Right ventricle myocardium superior (tissue), 1 donor: ENCODE data around the gene C1orf87. TPM values are rescaled to one million over a fixed set of nuclear protein-coding genes. Genes with fewer than 3 reads are reported as not detected.

Experiments
- ATAC-seq: fragments of 200-7000 bp; cut with Tn5 transposase; one replicate; pipeline ENCODE4 v1.9.1; 2020; ENCODE audit warnings: mild to moderate bottlenecking; ENCODE audit not compliant: poor library complexity
- DNase-seq: peaks from one replicate; pipeline ENCODE4 v3.0.0-alpha.2; 2020
- intact Hi-C: fragments of 100-400 bp; cut with DNase I; formaldehyde crosslinking; loops from one replicate; pipeline ENCODE4 v1.11.2; 2022
- total RNA-seq: library from RNA; stranded (reverse); fragmentation: NEBNext Ultra II Directional; extraction: Animal tissue kit (Norgen Biotek cat#: 25700); gene quantifications from one replicate; pipeline ENCODE4 v1.2.1, GENCODE V29; 2021
- donor health status: DM: no; HTN: yes; CAD: no; lungs with severe emphysema.

Gene C1orf87
- total RNA-seq, 1 donor from 2014 or later, result not detected

GRCh38 chr1:60010690-60011089 is 62.9 kb downstream of the C1orf87 start:
- intact Hi-C loops, result no loop called here
- DNase-seq (no peak), ATAC-seq (no peak)

- intact Hi-C loops, result no loop called here
- DNase-seq (no peak), ATAC-seq (no peak)
Observed at GRCh38 chr1:60008500-60008899, 65.1 kb downstream of the C1orf87 start.

- DNase-seq (no peak), ATAC-seq (no peak)
- intact Hi-C loops, result no loop called here
Observed at GRCh38 chr1:60000625-60001024, 72.9 kb downstream of the C1orf87 start.

GRCh38 chr1:59999746-60000145 is 73.8 kb downstream of the C1orf87 start:
- DNase-seq (no peak), ATAC-seq (no peak)
- intact Hi-C loops, result no loop called here

- intact Hi-C loops, result no loop called here
- ATAC-seq (no peak), DNase-seq (no peak)
Observed at GRCh38 chr1:59999006-59999405, 74.6 kb downstream of the C1orf87 start.

- no peak for DNase-seq
- no peak for ATAC-seq
- intact Hi-C loops, result no loop called here
Observed at GRCh38 chr1:59997479-59998115, 76.0 kb downstream of the C1orf87 start.

- intact Hi-C loops, result no loop called here
- DNase-seq (no peak), ATAC-seq (peak; percentile 63)
Observed at GRCh38 chr1:59994302-59995198, 79.0 kb downstream of the C1orf87 start.

GRCh38 chr1:59992040-59992820 is 81.3 kb downstream of the C1orf87 start:
- no peak for DNase-seq
- ATAC-seq, result no peak
- intact Hi-C loops, result no loop called here

GRCh38 chr1:59990470-59990869 is 83.1 kb downstream of the C1orf87 start:
- intact Hi-C loops, result no loop called here
- DNase-seq, result no peak
- no peak for ATAC-seq

GRCh38 chr1:59986516-59987310 is 86.9 kb downstream of the C1orf87 start:
- intact Hi-C loops, result no loop called here
- no peak for ATAC-seq
- DNase-seq, result no peak

GRCh38 chr1:59985911-59986515 is 87.6 kb downstream of the C1orf87 start:
- ATAC-seq, result no peak
- no peak for DNase-seq

GRCh38 chr1:59979666-59980065 is 93.9 kb downstream of the C1orf87 start:
- intact Hi-C loops, result loop anchor here (10.0 kb wide), 1 partner anchor 1875 kb away; no protein-coding TSS in a partner anchor
- no peak for ATAC-seq
- no peak for DNase-seq

More at GRCh38 chr1:59985911-59986515, 87.6 kb downstream of the C1orf87 start:
- intact Hi-C loops, result no loop called here

- DNase-seq (no peak), ATAC-seq (no peak)
- intact Hi-C loops, result loop anchor here (10.0 kb wide), 1 partner anchor 1876 kb away; no protein-coding TSS in a partner anchor
Observed at GRCh38 chr1:59978511-59978910, 95.1 kb downstream of the C1orf87 start.

- no peak for DNase-seq
- intact Hi-C loops, result loop anchor here (10.0 kb wide), 1 partner anchor 1877 kb away; no protein-coding TSS in a partner anchor
- no peak for ATAC-seq
Observed at GRCh38 chr1:59978026-59978425, 95.5 kb downstream of the C1orf87 start.

- intact Hi-C loops, result loop anchor here (10.0 kb wide), 1 partner anchor 1878 kb away; no protein-coding TSS in a partner anchor
- no peak for DNase-seq
- no peak for ATAC-seq
Observed at GRCh38 chr1:59977075-59977410, 96.5 kb downstream of the C1orf87 start.

GRCh38 chr1:59976194-59977074 is 97.1 kb downstream of the C1orf87 start:
- DNase-seq (peak; percentile 75), ATAC-seq (peak; percentile 80)
- intact Hi-C loops, result loop anchor here (10.0 kb wide), 1 partner anchor 1878 kb away; no protein-coding TSS in a partner anchor

- DNase-seq (no peak), ATAC-seq (no peak)
- intact Hi-C loops, result loop anchor here (10.0 kb wide), 1 partner anchor 1881 kb away; no protein-coding TSS in a partner anchor
Observed at GRCh38 chr1:59973719-59974118, 99.9 kb downstream of the C1orf87 start.
